ENCODE measurements around the gene ALLC.

Gene ALLC

GRCh38 chr2:3657881-3658280, at the start of gene ALLC:
Gene ALLC, plus strand, starts transcription at chr2:3658200. Its CDS starts 12,958 bp downstream, at chr2:3671158.
- no peak for TF ChIP-seq CTCF (IDR thresholded peaks at IDR 0.05)

- no peak for TF ChIP-seq CTCF (IDR thresholded peaks at IDR 0.05)
Measured at GRCh38 chr2:3608373-3609278, 49.4 kb upstream of the ALLC start.

- no peak for TF ChIP-seq CTCF (IDR thresholded peaks at IDR 0.05)
Measured at GRCh38 chr2:3610415-3610814, 47.6 kb upstream of the ALLC start.

GRCh38 chr2:3610881-3611505, 47.0 kb upstream of the ALLC start:
- TF ChIP-seq CTCF (IDR thresholded peaks at IDR 0.05): no peak

GRCh38 chr2:3611589-3611988, 46.4 kb upstream of the ALLC start:
- no peak for TF ChIP-seq CTCF (IDR thresholded peaks at IDR 0.05)

- TF ChIP-seq CTCF (IDR thresholded peaks at IDR 0.05): no peak
Measured at GRCh38 chr2:3612639-3613523, 45.1 kb upstream of the ALLC start.

GRCh38 chr2:3613524-3613905, 44.5 kb upstream of the ALLC start:
- no peak for TF ChIP-seq CTCF (IDR thresholded peaks at IDR 0.05)
